D721Med (cell line): ENCODE results near the gene NFATC2.

Experiments used
- DNase-seq: peaks from one replicate; pipeline ENCODE4 v3.0.0; 2011; ENCODE audit warnings: low spot score; ENCODE audit not compliant: insufficient read length
- FAIRE-seq: peaks from 2 replicates; lab custom pipeline; 2011; peaks lifted over from hg19 to GRCh38; lab: Jason Lieb, UNC
- CTCF ChIP-seq: IDR thresholded peaks from 2 replicates; pipeline ENCODE4 v1.5.1; 2012; ENCODE audit warnings: mild to moderate bottlenecking, control low read depth; ENCODE audit not compliant: insufficient read depth; ENCODE audit errors: missing control alignments

NFATC2 gene

DNA sequence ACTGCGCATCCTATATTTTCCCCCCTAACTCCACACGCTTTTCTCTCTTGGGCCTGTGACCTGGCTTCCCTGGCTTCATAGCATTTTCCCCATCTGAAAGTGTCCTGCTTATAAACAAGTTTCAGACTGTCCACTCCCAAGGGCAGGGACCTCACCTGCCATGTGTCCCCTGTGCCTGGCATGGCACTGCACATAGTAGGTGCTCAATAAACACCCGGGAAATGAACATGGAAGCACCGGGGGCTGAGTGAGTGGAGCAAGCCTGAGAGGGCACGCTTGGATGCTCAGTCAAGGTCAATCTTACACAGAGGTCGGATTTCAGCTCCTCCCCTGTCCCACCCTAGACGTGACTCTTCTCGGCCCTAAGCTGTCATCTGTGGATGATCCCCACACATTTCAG, 96.9 kb downstream of the NFATC2 start:
- no peak for DNase-seq
- no peak for TF ChIP-seq CTCF
- FAIRE-seq: no peak

DNA sequence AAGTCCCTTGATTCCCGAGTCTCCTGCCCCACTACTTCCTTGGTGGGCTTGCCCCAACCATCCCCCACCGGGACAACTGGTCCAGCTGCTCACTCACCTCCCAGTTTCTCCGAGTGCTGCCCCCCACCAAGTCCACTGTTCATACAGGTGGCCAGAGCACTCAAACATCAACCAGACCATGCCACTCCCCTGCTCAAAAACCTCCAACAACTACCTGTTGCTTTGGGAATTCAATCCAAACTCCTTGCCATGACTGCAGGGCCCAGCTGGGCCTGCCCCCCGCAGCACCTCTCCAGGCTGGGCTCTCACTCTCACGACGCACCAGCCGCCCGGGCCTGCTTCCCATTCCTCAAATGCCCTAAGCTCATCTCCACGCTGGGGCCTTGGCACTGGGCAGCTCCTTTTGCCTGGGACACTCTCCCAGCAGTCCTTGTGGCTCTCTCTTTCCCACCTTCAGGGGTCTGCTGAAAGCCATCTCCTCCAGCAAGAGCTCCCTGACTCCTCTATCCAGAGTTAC, 97.5 kb downstream of the NFATC2 start:
- FAIRE-seq (no peak), DNase-seq (no peak)
- no peak for TF ChIP-seq CTCF

GRCh38 chr20:51444467-51444866, 98.1 kb downstream of the NFATC2 start:
- TF ChIP-seq CTCF: no peak
- FAIRE-seq (no peak), DNase-seq (no peak)

DNA sequence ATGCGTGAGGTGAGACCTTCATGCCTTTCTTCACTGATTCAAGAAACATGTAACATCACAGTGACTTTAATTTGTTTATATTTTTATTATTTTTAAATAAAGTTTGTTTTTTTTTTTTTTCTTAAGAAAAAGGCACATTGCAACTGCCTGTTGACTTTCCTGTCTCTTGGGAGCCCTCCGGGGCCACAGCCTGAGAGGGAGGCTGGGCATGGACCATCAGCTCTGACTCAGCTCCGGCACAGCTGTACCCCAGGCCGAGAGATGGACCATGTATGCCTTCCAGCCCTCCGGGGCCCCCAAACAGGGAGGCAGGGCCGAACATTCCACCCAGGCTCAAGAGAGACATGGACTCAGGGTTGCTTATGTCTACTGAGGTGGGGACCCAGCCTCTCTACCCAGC, 99.9 kb downstream of the NFATC2 start:
- FAIRE-seq: no peak
- TF ChIP-seq CTCF: no peak

DNA sequence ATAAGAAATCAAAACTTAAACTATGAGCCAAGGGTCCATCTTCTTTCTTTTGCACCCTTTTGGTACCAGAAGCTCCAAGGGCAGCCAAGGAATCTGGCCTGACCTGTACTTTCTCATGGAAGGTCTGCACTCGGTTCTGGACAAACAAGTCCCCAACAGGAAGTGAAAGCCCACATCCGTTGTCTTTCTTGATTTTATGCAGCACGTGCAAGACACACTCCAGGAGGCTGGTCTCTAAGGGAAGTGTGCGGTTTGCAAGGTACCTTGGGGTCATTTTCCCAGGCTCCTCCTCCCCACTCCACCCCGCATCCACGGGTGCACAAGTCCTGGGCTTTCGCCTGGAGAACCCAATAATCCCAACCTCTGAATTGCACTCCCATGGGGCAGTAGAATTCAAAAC, 101.9 kb downstream of the NFATC2 start:
- DNase-seq (no peak), FAIRE-seq (no peak)
- no peak for TF ChIP-seq CTCF

More for the DNA sequence above, 99.9 kb downstream of the NFATC2 start:
- no peak for DNase-seq

DNA sequence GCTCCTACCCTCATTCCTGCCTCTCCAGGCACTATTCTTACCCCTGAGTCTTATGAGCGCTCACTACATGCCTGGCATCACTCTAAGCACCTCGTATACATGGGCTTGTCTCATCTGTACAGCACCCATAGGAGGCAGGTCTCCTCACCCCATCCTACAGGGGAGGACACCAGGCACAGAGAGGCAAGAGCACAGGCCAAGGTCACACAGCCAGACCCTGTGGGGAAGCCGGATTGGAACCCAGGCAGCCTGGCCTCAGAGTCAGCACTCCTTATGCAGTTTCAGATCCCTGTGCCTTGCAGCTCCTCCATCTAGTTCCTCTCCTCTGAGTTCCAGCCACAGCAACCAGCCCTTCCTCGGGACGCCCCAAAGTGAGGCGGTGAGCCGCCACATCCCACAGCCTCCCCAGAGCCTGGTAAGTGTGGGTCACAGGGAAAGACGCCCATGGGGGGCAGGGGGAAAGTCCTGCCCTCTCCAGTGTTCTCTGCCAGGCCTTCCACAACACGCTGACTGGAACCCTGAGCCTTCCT, 103.3 kb downstream of the NFATC2 start:
- FAIRE-seq: no peak
- TF ChIP-seq CTCF: no peak
- no peak for DNase-seq

- FAIRE-seq: no peak
- TF ChIP-seq CTCF: no peak
Measured at GRCh38 chr20:51438136-51438535, 104.4 kb downstream of the NFATC2 start.

More at GRCh38 chr20:51438136-51438535, 104.4 kb downstream of the NFATC2 start:
- no peak for DNase-seq
